Pancreas (tissue), 10 donors: Measurements from ENCODE around the gene EFNA5. TPM values are rescaled to one million over a fixed set of nuclear protein-coding genes. Genes with fewer than 3 reads are reported as not detected.

Source experiments
- ATAC-seq, 4 donors: fragments of 200-7000 bp; cut with Tn5 transposase; one replicate each; pipeline versions ENCODE4 v1.8.0 to v1.9.1; 2020; ENCODE audit warnings: mild to moderate bottlenecking in 4 of 4, moderate library complexity in 4 of 4
- DNase-seq, 6 donors: peaks; one replicate each; pipeline ENCODE4 v3.0.0-alpha.2; 2020
- FAIRE-seq: peaks from 2 replicates; lab custom pipeline; 2012; peaks lifted over from hg19 to GRCh38; lab: Jason Lieb, UNC
- H3K27ac ChIP-seq, 4 donors: fragments of 200-600 bp; sonication (generic); 1 replicate in 3 of 4; 2 replicates in 1 of 4; pipeline versions ENCODE4 v1.5.0 to v1.8.0; 2020
- H3K27me3 ChIP-seq, 4 donors: fragments of 200-600 bp; one replicate each; pipeline ENCODE4 v1.8.0; 2021
- H3K36me3 ChIP-seq, 3 donors: fragments of 200-600 bp; sonication (generic) in 1 of 3; one replicate each; pipeline versions ENCODE4 v1.5.0 to v1.8.0; 2020 to 2021
- H3K4me1 ChIP-seq, 3 donors: fragments of 200-600 bp; one replicate each; pipeline ENCODE4 v1.8.0; 2021
- H3K4me3 ChIP-seq, 4 donors: fragments of 200-600 bp; sonication (generic) in 2 of 4; one replicate each; pipeline versions ENCODE4 v1.5.0 to v1.8.0; 2020 to 2021
- H3K9me3 ChIP-seq, 4 donors: fragments of 200-600 bp; one replicate each; pipeline ENCODE4 v1.8.0; 2021
- CTCF ChIP-seq, 4 donors: fragments of 200-600 bp; sonication (generic) in 3 of 4; IDR thresholded peaks; one replicate each; pipeline versions ENCODE4 v1.5.0 to v1.8.0; 2021; ENCODE audit warnings: antibody characterized with exemption in 4 of 4
- WGBS, 2 donors: extraction: QIAGEN DNeasy Blood & Tissue Kit; methylation state at CpG; one replicate each; pipeline ENCODE4 v1.1.7; 2013; 5-methylcytosine and 5-hydroxymethylcytosine counted together
- intact Hi-C, 3 donors: fragments of 100-400 bp; cut with DNase I; formaldehyde crosslinking; loops; one replicate each; pipeline versions ENCODE4 v1.11.1 to v1.14.2; 2022
- polyA plus RNA-seq, 2 donors: library from polyadenylated mRNA; stranded (reverse); fragments of 200-250 nt; gene quantifications; one replicate each; pipeline ENCODE4 v1.2.3, GENCODE V29; 2013
- total RNA-seq, 6 donors: library from RNA; stranded (reverse); fragmentation: NEBNext Ultra II Directional in 4 of 6; extraction: Animal tissue kit (Norgen Biotek cat#: 25700) in 4 of 6; gene quantifications; one replicate each; pipeline versions ENCODE4 v1.2.1 to v1.2.4, GENCODE V29; 2021 to 2023
- donor health status: healthy with polysubstance abuse.
- donor health status: DM: no; HTN: no; CAD: no; lungs with moderate emphysema.
- donor health status: DM: no; HTN: no; CAD: no.
- donor health status: control.
- donor health status: control.
- donor health status: Bipolar disorder and iron deficiency.
- donor health status: DM: yes; HTN: yes; CAD: no.
- donor health status: DM: no; HTN: no; CAD: no.
- donor health status: DM: no; HTN: no; CAD: no.
- donor health status: DM: yes; HTN: yes; CAD: no.

EFNA5 gene
- total and polyA plus RNA-seq, 8 donors = 0.23 to 3.8 (median 2.1) TPM

- ATAC-seq = no peak
- Histone ChIP-seq H3K36me3 (no peaks in the 10 kb centered on the region), H3K27ac (no peak overlapping the region), H3K9me3 (no peaks in the 10 kb centered on the region), H3K4me3 (no peak overlapping the region), H3K4me1 (no peaks in the 10 kb centered on the region), H3K27me3 (no peaks in the 10 kb centered on the region)
- WGBS, 2 donors = 61 to 68% methylated on average over 2 of the region's 2 CpGs
- no peak for FAIRE-seq
- no peak for DNase-seq
- TF ChIP-seq CTCF (IDR thresholded peaks at IDR 0.05) = no peak
- intact Hi-C loops = no loop called here
These were observed 338.9 kb downstream of the EFNA5 start for GRCh38 chr5:107331882-107332281.

- FAIRE-seq (no peak), ATAC-seq (no peak), DNase-seq (no peak)
- Histone ChIP-seq H3K27ac (no peak overlapping the region), H3K9me3 (no peaks in the 10 kb centered on the region), H3K27me3 (no peaks in the 10 kb centered on the region), H3K4me3 (no peak overlapping the region), H3K36me3 (no peaks in the 10 kb centered on the region), H3K4me1 (no peaks in the 10 kb centered on the region)
- intact Hi-C loops = no loop called here
- TF ChIP-seq CTCF (IDR thresholded peaks at IDR 0.05) = no peak
- WGBS, 2 donors = 50 to 67% methylated on average over 1 of the region's 1 CpG
These were observed 339.4 kb downstream of the EFNA5 start for GRCh38 chr5:107331312-107331711.

GRCh38 chr5:107330903-107331302 is 339.8 kb downstream of the EFNA5 start:
- Histone ChIP-seq H3K27ac (no peak overlapping the region), H3K9me3 (no peaks in the 10 kb centered on the region), H3K4me1 (no peaks in the 10 kb centered on the region), H3K4me3 (no peak overlapping the region), H3K36me3 (no peaks in the 10 kb centered on the region), H3K27me3 (no peaks in the 10 kb centered on the region)
- ATAC-seq = no peak
- TF ChIP-seq CTCF (IDR thresholded peaks at IDR 0.05) = no peak
- DNase-seq = no peak
- intact Hi-C loops = no loop called here
- no peak for FAIRE-seq
- WGBS, 2 donors = 89 to 93% methylated on average over 9 of the region's 9 CpGs

GRCh38 chr5:107329850-107330249 is 340.9 kb downstream of the EFNA5 start:
- TF ChIP-seq CTCF (IDR thresholded peaks at IDR 0.05) = no peak
- FAIRE-seq (no peak), DNase-seq (no peak), ATAC-seq (no peak)
- H3K27ac ChIP-seq = no peak overlapping the region
- H3K4me3 ChIP-seq = no peak overlapping the region
- H3K27me3 ChIP-seq = no peaks in the 10 kb centered on the region
- intact Hi-C loops = no loop called here
- H3K36me3 ChIP-seq = no peaks in the 10 kb centered on the region
- no peaks in the 10 kb centered on the region for H3K9me3 ChIP-seq
- no peaks in the 10 kb centered on the region for H3K4me1 ChIP-seq
